Trophoblast cell (in vitro differentiated cells and primary cell): ENCODE results near the gene ARMC12. TPM values are rescaled to one million over a fixed set of nuclear protein-coding genes. Genes with fewer than 3 reads are reported as not detected.
A peak's percentile ranks its signal among the peaks of the same experiment; 100 is the strongest.
"Not testable (repeated sequence)": the region's sequence is repeated elsewhere in the genome, so short reads cannot be mapped to it uniquely, and the experiment has no call there.

Experiments used
- DNase-seq, 2 donors: peaks; one replicate each; pipeline ENCODE4 v3.0.0-alpha.2; 2016
- H2AFZ ChIP-seq: 2 replicates; pipeline ENCODE4 v1.6.1; 2013; ENCODE audit warnings: low read length, moderate library complexity, mild to moderate bottlenecking; ENCODE audit not compliant: insufficient read depth, poor library complexity
- H2AK5ac ChIP-seq: 2 replicates; pipeline ENCODE4 v1.6.1; 2013; ENCODE audit warnings: mild to moderate bottlenecking, low read length
- H2BK120ac ChIP-seq: 2 replicates; pipeline ENCODE4 v1.6.1; 2013; ENCODE audit warnings: low read length, mild to moderate bottlenecking, moderate library complexity; ENCODE audit not compliant: insufficient read depth, poor library complexity
- H2BK12ac ChIP-seq: 2 replicates; pipeline ENCODE4 v1.6.1; 2013; ENCODE audit warnings: mild to moderate bottlenecking, low read length, moderate library complexity
- H2BK5ac ChIP-seq: 2 replicates; pipeline ENCODE4 v1.6.1; 2013; ENCODE audit warnings: low read length, low read depth, moderate library complexity, mild to moderate bottlenecking; ENCODE audit not compliant: poor library complexity
- H3K14ac ChIP-seq: 2 replicates; pipeline ENCODE4 v1.6.1; 2013; ENCODE audit warnings: mild to moderate bottlenecking, low read length
- H3K18ac ChIP-seq: 2 replicates; pipeline ENCODE4 v1.6.1; 2013; ENCODE audit warnings: mild to moderate bottlenecking, low read length
- H3K23ac ChIP-seq: 2 replicates; pipeline ENCODE4 v1.6.1; 2013; ENCODE audit warnings: low read length
- H3K27ac ChIP-seq: 2 replicates; pipeline ENCODE4 v1.5.1; 2013; ENCODE audit warnings: low read depth, mild to moderate bottlenecking, inconsistent platforms, low read length, moderate library complexity
- H3K27me3 ChIP-seq: 2 replicates; pipeline ENCODE4 v1.6.1; 2013; ENCODE audit warnings: inconsistent platforms, mild to moderate bottlenecking, low read length, moderate library complexity; ENCODE audit not compliant: insufficient read depth
- H3K36me3 ChIP-seq, 2 experiments: 1 replicate in 1 of 2; 2 replicates in 1 of 2; pipeline ENCODE4 v1.6.1; 2013; ENCODE audit warnings: low read length in 2 of 2, mild to moderate bottlenecking in 2 of 2, moderate library complexity in 1 of 2; ENCODE audit not compliant: insufficient read depth in 2 of 2, control insufficient read depth in 1 of 2
- H3K4ac ChIP-seq: 2 replicates; pipeline ENCODE4 v1.6.1; 2013; ENCODE audit warnings: low read depth, mild to moderate bottlenecking, low read length, moderate library complexity
- H3K4me1 ChIP-seq, 2 experiments: 1 replicate in 1 of 2; 2 replicates in 1 of 2; pipeline ENCODE4 v1.6.1; 2013; ENCODE audit warnings: low read length in 2 of 2, mild to moderate bottlenecking in 2 of 2, moderate library complexity in 1 of 2; ENCODE audit not compliant: insufficient read depth in 2 of 2, control insufficient read depth in 1 of 2
- H3K4me2 ChIP-seq: 2 replicates; pipeline ENCODE4 v1.6.1; 2013; ENCODE audit warnings: inconsistent platforms, mild to moderate bottlenecking, low read length, moderate library complexity
- H3K4me3 ChIP-seq: 2 replicates; pipeline ENCODE4 v1.5.1; 2013; ENCODE audit warnings: mild to moderate bottlenecking, low read depth, low read length, inconsistent platforms
- H3K79me1 ChIP-seq: one replicate; pipeline ENCODE4 v1.6.1; 2013; ENCODE audit warnings: low read length
- H3K79me2 ChIP-seq: 2 replicates; pipeline ENCODE4 v1.6.1; 2013; ENCODE audit warnings: low read length, mild to moderate bottlenecking; ENCODE audit not compliant: control insufficient read depth, insufficient read depth, poor library complexity
- H3K9ac ChIP-seq: 2 replicates; pipeline ENCODE4 v1.6.1; 2013; ENCODE audit warnings: mild to moderate bottlenecking, low read length
- H3K9me3 ChIP-seq: 2 replicates; pipeline ENCODE4 v1.6.1; 2013; ENCODE audit warnings: low read depth, mild to moderate bottlenecking, control low read depth, inconsistent platforms, low read length; ENCODE audit not compliant: insufficient read depth
- H4K12ac ChIP-seq: 2 replicates; pipeline ENCODE4 v1.6.1; 2013; ENCODE audit warnings: low read depth, mild to moderate bottlenecking, low read length, moderate library complexity
- H4K8ac ChIP-seq: 2 replicates; pipeline ENCODE4 v1.6.1; 2013; ENCODE audit warnings: low read depth, mild to moderate bottlenecking, low read length, moderate library complexity
- H4K91ac ChIP-seq: one replicate; pipeline ENCODE4 v1.6.1; 2013; ENCODE audit warnings: low read depth, mild to moderate bottlenecking, low read length, moderate library complexity
- WGBS: extraction: QIAGEN DNeasy Blood & Tissue Kit; methylation state at CpG from one replicate; pipeline ENCODE4 v1.1.7; 2013; ENCODE audit warnings: missing lambda C conversion rate; ENCODE audit not compliant: insufficient read length, insufficient coverage; ENCODE audit errors: extremely low coverage; 5-methylcytosine and 5-hydroxymethylcytosine counted together
- polyA plus RNA-seq: library from polyadenylated mRNA; stranded (reverse); fragments of 200-250 nt; gene quantifications from 2 replicates; pipeline ENCODE4 v1.2.3, GENCODE V29; 2013

The ARMC12 gene
- 0.15 and 0.18 TPM in 2 replicates for polyA plus RNA-seq

- Histone ChIP-seq H3K79me2 (no peaks in the 10 kb centered on the region), H2BK12ac (peak within 1 kb of the TSS; percentile 6), H2BK5ac (no peak within 1 kb of the TSS), H3K79me1 (peaks cover 2% of the 10 kb centered on the region), H4K91ac (no peak within 1 kb of the TSS), H3K4me1 (peaks cover 7 to 8% of the 10 kb centered on the region in 2 experiments), H2AK5ac (no peak within 1 kb of the TSS), H3K27me3 (no peaks in the 10 kb centered on the region), H2BK120ac (no peak within 1 kb of the TSS), H2AFZ (no peak within 1 kb of the TSS), H3K4me2 (no peak within 1 kb of the TSS), H4K12ac (no peak within 1 kb of the TSS), H3K9me3 (peaks cover 2% of the 10 kb centered on the region), H3K4me3 (no peak within 1 kb of the TSS), H3K27ac (no peak within 1 kb of the TSS), H3K14ac (no peak within 1 kb of the TSS), H4K8ac (no peak within 1 kb of the TSS), H3K23ac (no peak within 1 kb of the TSS), H3K18ac (no peak within 1 kb of the TSS), H3K36me3 (no peaks in the 10 kb centered on the region), H3K9ac (no peak within 1 kb of the TSS), H3K4ac (no peak within 1 kb of the TSS)
- no peak for DNase-seq
- WGBS, result no CpG with 5 or more reads among the region's 10 CpGs
These were observed at the start of gene ARMC12 for GRCh38 chr6:35736982-35737412. ARMC12 (plus strand) TSS chr6:35737032; CDS start chr6:35737109, 77 bp downstream.

- H2AK5ac ChIP-seq, result no peak overlapping the region
These were observed 48.9 kb upstream of the ARMC12 start for GRCh38 chr6:35687658-35688604.

GRCh38 chr6:35688605-35689322, 48.1 kb upstream of the ARMC12 start, which contains the start of gene FKBP5:
FKBP5 (minus strand) TSS chr6:35688915; CDS start chr6:35642824, 46,091 bp downstream.
- Histone ChIP-seq H3K27me3 (peaks cover 5% of the 10 kb centered on the region), H3K9me3 (peaks cover 2% of the 10 kb centered on the region), H3K18ac (peak within 1 kb of the TSS; percentile 24), H3K4me2 (peak within 1 kb of the TSS; percentile 96), H3K36me3 (no peaks in the 10 kb centered on the region), H3K4me3 (peak within 1 kb of the TSS; percentile 80), H3K79me2 (no peaks in the 10 kb centered on the region), H2BK12ac (no peak within 1 kb of the TSS), H2AK5ac (no peak within 1 kb of the TSS), H2AFZ (peak within 1 kb of the TSS; percentile 35), H3K9ac (no peak within 1 kb of the TSS), H3K4me1 (peaks cover 3 to 4% of the 10 kb centered on the region in 2 experiments), H3K4ac (no peak within 1 kb of the TSS), H2BK120ac (no peak within 1 kb of the TSS), H3K23ac (no peak within 1 kb of the TSS), H4K91ac (no peak within 1 kb of the TSS), H3K14ac (no peak within 1 kb of the TSS), H4K8ac (no peak within 1 kb of the TSS), H3K79me1 (no peaks in the 10 kb centered on the region), H3K27ac (no peak within 1 kb of the TSS), H4K12ac (no peak within 1 kb of the TSS), H2BK5ac (no peak within 1 kb of the TSS)
- no CpG with 5 or more reads among the region's 80 CpGs for WGBS
- peak; percentile 59 to 74 for DNase-seq

More at GRCh38 chr6:35687658-35688604, 48.9 kb upstream of the ARMC12 start:
- Histone ChIP-seq H3K23ac (no peak overlapping the region), H3K79me2 (no peaks in the 10 kb centered on the region), H2BK5ac (no peak overlapping the region), H3K27me3 (peaks cover 5% of the 10 kb centered on the region), H3K4ac (no peak overlapping the region), H3K18ac (no peak overlapping the region), H3K4me3 (peak overlapping the region; percentile 80), H3K4me1 (peaks cover 3 to 4% of the 10 kb centered on the region in 2 experiments), H3K14ac (no peak overlapping the region), H2AFZ (peak overlapping the region; percentile 35), H2BK12ac (no peak overlapping the region), H3K27ac (no peak overlapping the region), H3K9me3 (peaks cover 2% of the 10 kb centered on the region), H3K9ac (no peak overlapping the region), H4K8ac (no peak overlapping the region), H3K36me3 (no peaks in the 10 kb centered on the region), H3K79me1 (no peaks in the 10 kb centered on the region), H4K91ac (no peak overlapping the region), H2BK120ac (no peak overlapping the region), H3K4me2 (peak overlapping the region; percentile 96), H4K12ac (no peak overlapping the region)
- no CpG with 5 or more reads among the region's 100 CpGs for WGBS
- DNase-seq, result peak in 1 of 2 donors; percentile 39

- not testable (repeated sequence) for DNase-seq, H3K4me2 ChIP-seq, H2BK5ac ChIP-seq, H2BK12ac ChIP-seq, H4K12ac ChIP-seq, H3K14ac ChIP-seq, H3K79me1 ChIP-seq, H3K4ac ChIP-seq, H3K4me3 ChIP-seq, H3K27ac ChIP-seq, H3K9ac ChIP-seq, H2BK120ac ChIP-seq, H3K18ac ChIP-seq, H3K79me2 ChIP-seq, H2AFZ ChIP-seq, H3K4me1 ChIP-seq, H4K91ac ChIP-seq, H3K36me3 ChIP-seq, H4K8ac ChIP-seq, H3K27me3 ChIP-seq, H3K23ac ChIP-seq, H2AK5ac ChIP-seq, H3K9me3 ChIP-seq
- WGBS, result no CpG with 5 or more reads among the region's 16 CpGs
These were observed 46.8 kb upstream of the ARMC12 start for GRCh38 chr6:35690006-35690405.
